Measurements from ENCODE around the gene TIPRL.
"Not testable (repeated sequence)": the region's sequence is repeated elsewhere in the genome, so short reads cannot be mapped to it uniquely, and the experiment has no call there.

Gene TIPRL

DNA sequence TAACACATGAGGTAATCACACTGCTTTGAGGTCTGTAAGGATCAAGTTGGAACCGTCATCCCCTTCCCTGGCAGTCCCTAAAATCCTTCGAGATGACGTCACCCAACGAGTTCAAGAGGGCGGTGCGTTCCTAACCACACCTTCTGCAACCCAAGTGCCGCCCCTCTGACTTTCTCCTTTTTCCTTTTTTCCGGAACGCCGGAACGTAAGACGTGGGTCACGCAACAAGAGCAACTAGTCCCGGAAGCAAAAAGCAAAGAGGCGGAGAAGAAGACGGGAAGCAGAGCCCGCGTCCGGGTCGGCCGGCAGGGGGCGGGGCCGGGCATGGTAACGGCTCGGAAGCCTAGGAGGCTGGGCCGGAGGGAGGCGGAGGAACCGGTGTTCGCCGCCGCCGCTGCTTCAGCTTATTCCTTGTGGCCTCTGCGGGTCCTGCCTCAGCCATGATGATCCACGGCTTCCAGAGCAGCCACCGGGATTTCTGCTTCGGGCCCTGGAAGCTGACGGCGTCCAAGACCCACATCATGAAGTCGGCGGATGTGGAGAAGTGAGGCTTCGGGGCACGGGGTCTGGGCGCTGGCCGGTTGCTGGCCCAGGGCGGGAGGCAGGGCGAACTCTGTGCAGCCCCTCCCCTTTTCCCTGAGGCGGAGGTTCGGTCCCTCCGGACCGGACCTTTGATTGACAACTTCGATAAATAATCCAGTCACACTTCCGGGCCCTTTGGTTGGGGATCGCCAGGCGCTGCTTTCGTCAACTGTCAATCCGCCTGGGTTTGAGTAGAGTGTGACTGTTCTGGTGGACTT lies at the start of gene TIPRL:
Gene TIPRL (plus strand): TSS at position 325 of the 800 bp plus-strand sequence. CDS start 116 bp downstream, at position 441.
- DNase-seq: peak; percentile 99
- in situ Hi-C loops (cut with MboI; ENCODE audit: low pct_unique_long_range_greater_than_20kb, low sequenced_read_pairs): no loop called here

DNA sequence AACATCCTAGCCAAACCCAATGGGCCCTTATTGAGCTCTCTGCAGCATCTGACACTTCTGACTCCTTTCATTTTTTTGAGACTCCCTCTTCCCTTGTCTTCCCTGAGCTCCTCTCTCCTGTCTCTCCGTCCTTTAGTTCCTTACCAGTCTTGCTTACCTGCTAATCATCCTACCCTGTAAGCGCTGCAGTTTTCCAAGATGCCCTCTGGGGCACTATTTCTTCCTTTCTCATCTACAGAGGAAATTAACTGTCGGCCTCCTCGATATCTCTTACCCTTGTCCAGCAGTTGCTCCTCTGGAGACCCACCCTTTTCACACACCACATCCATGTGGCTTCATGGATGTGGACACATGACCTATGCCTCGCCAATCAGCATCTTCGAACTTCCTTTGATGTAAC lies 48.8 kb upstream of the TIPRL start:
- in situ Hi-C loops (cut with MboI; ENCODE audit: low pct_unique_long_range_greater_than_20kb, low sequenced_read_pairs): no loop called here
- no peak for DNase-seq

GRCh38 chr1:168134132-168134531 lies 44.6 kb upstream of the TIPRL start:
- no peak for DNase-seq
- in situ Hi-C loops (cut with MboI; ENCODE audit: low pct_unique_long_range_greater_than_20kb, low sequenced_read_pairs): no loop called here

- in situ Hi-C loops (cut with MboI; ENCODE audit: low pct_unique_long_range_greater_than_20kb, low sequenced_read_pairs): no loop called here
These were observed 44.1 kb upstream of the TIPRL start for GRCh38 chr1:168134642-168135041.

DNA sequence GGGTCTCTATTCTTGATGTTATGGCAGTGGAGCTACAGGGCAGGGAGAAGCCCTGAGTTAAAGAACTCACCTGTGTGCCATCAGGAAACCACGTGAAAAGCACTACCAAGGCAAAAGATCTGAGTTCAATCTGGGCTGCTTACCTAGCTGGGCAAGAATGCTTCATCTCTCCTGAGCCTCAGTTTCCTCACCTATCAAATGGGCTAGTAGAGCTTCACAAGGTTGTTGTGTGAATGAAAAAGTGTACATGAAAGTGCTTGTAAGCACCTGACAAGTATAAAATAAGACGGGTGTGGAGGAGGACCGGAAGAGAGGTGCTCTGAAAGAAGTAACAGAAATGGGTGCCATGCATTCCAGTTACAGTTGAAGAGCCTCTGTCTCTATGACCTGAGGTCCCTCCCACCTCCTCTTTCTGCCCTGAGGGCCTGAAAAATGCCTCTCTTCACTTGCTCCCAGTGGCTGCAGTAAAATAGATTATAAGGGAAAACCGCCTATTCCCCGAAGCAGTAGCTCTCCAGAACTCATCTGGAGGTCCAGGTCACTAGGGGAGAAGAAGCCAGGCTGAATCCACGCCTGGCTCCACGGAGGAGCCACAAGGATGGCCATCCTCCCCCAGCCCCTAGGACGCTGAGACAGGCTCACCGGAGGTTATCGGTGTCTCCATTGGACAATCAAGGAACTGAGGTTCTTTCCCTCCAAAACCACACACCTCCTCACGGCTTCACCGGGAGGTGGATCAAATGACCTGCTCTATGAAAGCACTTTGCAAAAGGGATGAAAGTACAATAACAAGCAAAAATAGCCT lies 43.4 kb upstream of the TIPRL start:
- in situ Hi-C loops (cut with MboI; ENCODE audit: low pct_unique_long_range_greater_than_20kb, low sequenced_read_pairs): no loop called here
- peak; percentile 30 for DNase-seq

More at GRCh38 chr1:168134642-168135041, 44.1 kb upstream of the TIPRL start:
- DNase-seq: no peak

DNA sequence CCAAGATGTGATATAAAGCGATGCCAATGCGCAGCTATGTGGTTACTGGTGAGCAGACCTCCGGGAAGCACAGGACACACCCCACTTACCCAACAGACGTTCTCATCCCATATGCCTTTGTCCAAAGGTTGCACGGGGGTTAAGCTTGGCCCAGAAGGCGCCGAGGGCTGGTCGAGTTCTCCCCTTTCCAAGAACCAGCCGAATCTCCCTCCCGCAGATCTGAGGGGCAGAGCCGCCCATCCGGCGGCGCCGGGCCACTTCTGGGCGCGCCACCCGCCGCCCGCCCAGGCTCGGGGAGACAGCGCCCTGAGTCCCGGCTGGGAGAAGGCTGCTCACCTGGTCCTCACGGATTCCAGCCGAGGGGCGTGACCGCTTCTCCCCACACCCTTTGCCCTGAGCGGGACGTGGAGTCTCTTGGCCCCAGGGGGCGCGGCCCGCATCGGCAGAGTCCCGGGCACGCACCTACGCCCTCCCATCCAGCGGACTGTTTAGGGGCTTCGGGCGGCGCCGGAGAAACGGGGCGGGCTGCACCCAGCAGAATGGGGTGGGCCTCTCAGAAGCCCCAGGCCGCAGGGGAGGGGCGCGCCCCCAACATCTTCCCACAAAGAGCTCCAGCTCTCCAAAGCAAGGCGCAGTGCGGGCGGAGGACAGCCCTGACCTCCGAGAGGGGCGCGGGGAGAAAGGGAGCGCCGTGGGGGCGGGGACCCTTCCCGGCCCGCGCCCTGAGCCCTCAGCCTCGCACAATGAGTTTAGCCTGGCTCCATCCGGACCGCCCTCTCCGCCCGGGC lies 42.6 kb upstream of the TIPRL start:
- peak; percentile 34 for DNase-seq
- in situ Hi-C loops (cut with MboI; ENCODE audit: low pct_unique_long_range_greater_than_20kb, low sequenced_read_pairs): no loop called here

GRCh38 chr1:168136709-168137514 lies 41.9 kb upstream of the TIPRL start, which contains the start of gene GPR161:
TSS of gene GPR161 (minus strand) at chr1:168136930. CDS start at chr1:168104850, 32,080 bp downstream.
- DNase-seq: peak; percentile 60
- in situ Hi-C loops (cut with MboI; ENCODE audit: low pct_unique_long_range_greater_than_20kb, low sequenced_read_pairs): no loop called here

DNA sequence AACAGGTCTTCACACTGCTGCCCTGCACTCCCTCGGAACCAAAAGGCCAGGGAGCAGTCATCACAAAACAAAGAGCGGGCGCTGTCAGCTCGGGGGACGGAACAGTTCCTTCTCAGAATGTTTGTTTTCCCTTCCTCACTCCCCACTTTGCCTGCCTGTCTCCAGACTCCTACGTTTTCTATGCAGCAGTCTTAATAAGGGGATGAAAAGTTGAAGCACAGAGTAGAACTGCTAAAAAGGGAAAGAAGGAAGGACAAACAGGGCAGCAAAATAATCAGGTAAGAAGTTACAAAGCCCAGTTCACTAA lies 41.3 kb upstream of the TIPRL start:
- DNase-seq: no peak
- in situ Hi-C loops (cut with MboI; ENCODE audit: low pct_unique_long_range_greater_than_20kb, low sequenced_read_pairs): no loop called here

- in situ Hi-C loops (cut with MboI; ENCODE audit: low pct_unique_long_range_greater_than_20kb, low sequenced_read_pairs): no loop called here
- DNase-seq: no peak
These were observed 40.6 kb upstream of the TIPRL start for GRCh38 chr1:168138134-168138533.

DNA sequence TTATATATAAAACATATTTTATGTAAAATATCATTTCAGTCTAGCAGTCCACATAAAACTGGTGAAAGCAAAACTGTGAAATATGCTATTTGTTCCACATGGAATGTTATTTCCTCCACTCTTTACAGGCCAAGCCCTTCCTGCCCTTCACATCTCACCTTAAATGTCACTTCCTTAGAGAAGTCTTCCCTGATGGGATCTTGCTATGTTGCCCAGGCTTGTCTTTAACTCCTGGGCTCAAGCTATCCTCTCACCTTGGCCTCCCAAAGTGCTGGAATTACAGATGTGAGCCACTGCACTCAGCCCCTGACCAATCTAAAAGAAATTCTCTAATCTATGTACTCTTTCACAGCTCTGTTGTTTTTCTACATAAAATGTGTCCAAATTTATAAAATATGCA lies 39.7 kb upstream of the TIPRL start:
- in situ Hi-C loops (cut with MboI; ENCODE audit: low pct_unique_long_range_greater_than_20kb, low sequenced_read_pairs): no loop called here
- no peak for DNase-seq

DNA sequence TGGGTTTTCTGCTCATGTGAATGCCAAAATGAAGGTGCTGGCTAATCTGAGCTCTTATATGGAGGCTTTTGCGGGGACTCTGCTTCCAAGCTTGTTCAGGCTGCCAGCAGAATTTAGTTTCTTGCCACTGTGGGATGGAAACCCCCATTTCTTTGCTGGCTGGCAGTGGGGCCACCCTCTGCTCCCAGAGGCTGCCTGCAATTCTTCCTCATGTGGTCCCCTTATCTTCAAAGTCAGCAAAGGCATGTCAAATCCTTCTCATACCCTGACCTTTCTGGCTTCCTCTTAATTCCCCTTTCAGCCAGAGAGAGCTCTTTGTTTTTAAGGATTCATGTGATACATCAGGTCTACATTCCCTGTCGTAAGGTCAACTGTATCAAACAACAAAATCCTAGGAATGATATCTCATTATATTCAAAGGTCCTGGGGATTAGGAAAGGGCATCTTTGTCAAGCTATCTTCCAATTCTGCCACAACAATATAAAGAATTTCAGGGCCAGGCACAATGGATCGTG lies 36.8 kb upstream of the TIPRL start:
- DNase-seq: no peak
- in situ Hi-C loops (cut with MboI; ENCODE audit: low pct_unique_long_range_greater_than_20kb, low sequenced_read_pairs): no loop called here

GRCh38 chr1:168145184-168146159 lies 33.3 kb upstream of the TIPRL start:
- in situ Hi-C loops (cut with MboI; ENCODE audit: low pct_unique_long_range_greater_than_20kb, low sequenced_read_pairs): no loop called here
- DNase-seq: peak; percentile 94

DNA sequence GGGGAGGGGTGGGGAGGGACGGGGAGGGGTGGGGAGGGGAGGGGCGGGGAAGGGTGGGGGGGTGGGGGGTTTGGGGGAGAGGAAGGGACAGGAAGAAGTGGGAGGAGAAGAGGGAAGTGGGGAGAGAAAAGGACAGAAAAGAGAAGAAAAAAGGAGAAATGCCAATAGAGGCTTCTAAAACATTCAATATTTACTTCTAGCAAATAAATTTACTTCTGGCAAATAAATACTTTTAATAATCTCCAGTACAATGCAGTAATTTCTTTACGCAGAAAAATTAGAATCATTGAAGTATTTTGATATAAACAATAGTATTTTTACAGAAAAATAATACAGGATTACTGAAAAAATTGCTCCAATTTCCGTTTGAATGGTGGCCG lies 32.6 kb upstream of the TIPRL start:
- in situ Hi-C loops (cut with MboI; ENCODE audit: low pct_unique_long_range_greater_than_20kb, low sequenced_read_pairs): no loop called here
- DNase-seq: no peak

DNA sequence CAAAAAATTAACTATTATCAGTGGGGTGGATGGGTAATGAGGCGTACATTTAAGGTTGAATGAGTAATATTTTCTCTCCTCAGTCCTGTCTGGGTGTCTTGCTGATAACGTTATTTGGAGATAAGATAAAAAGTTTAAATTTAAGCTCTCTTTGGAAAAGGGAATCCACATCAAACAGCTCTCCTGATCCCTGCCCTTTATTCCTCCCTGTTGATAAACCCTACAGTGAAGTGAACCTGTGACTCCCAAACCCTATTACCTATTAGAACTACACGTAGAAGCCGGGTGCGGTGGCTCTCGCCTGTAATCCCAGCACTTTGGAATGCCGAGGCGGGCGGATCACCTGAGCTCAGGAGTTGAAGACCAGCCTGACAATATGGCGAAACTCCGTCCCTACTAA lies 32.1 kb upstream of the TIPRL start:
- in situ Hi-C loops (cut with MboI; ENCODE audit: low pct_unique_long_range_greater_than_20kb, low sequenced_read_pairs): no loop called here
- DNase-seq: no peak

GRCh38 chr1:168148916-168149315 lies 29.8 kb upstream of the TIPRL start:
- in situ Hi-C loops (cut with MboI; ENCODE audit: low pct_unique_long_range_greater_than_20kb, low sequenced_read_pairs): no loop called here
- peak; percentile 28 for DNase-seq

DNA sequence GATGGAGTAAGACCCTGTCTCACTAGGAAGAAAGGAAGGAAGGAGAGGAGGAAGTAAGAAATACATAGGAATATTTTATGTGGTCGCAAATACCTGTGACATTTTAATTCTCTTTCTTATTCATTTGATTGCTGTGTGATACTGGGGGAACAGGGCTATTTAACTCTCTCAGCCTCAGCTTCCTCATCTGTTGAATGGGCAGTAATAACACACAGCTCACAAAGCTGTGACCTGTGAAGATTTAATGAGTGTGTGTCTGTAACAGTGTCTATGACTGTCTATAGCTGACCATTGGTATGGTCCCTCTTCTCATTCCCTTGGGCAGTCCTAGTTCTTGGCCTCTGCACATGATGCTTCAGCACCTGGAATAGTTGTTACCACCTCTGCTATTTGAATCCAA lies 28.5 kb upstream of the TIPRL start:
- in situ Hi-C loops (cut with MboI; ENCODE audit: low pct_unique_long_range_greater_than_20kb, low sequenced_read_pairs): no loop called here

GRCh38 chr1:168151935-168152334 lies 26.8 kb upstream of the TIPRL start:
- in situ Hi-C loops (cut with MboI; ENCODE audit: low pct_unique_long_range_greater_than_20kb, low sequenced_read_pairs): no loop called here
- no peak for DNase-seq

More for the DNA sequence above, 28.5 kb upstream of the TIPRL start:
- DNase-seq: no peak

- DNase-seq: peak; percentile 88
- in situ Hi-C loops (cut with MboI; ENCODE audit: low pct_unique_long_range_greater_than_20kb, low sequenced_read_pairs): not testable (repeated sequence)
These were observed 24.1 kb upstream of the TIPRL start for GRCh38 chr1:168154707-168155106.

Data from KBM-7 (cell line).